MM.1S (cell line): Measurements from ENCODE around the gene ALX3.

Experiments used
- EZH2phosphoT487 ChIP-seq: fragments of 300-600 bp; sonication (generic); IDR thresholded peaks from 2 replicates; pipeline ENCODE4 v1.6.1; 2018; ENCODE audit warnings: antibody characterized with exemption, low read length
- TF ChIP-seq, protein P1 (sequence below): fragments of 300-600 bp; sonication (generic); IDR thresholded peaks from 2 replicates; pipeline ENCODE4 v1.5.1; 2016; ENCODE audit warnings: antibody characterized with exemption, low read length, mixed read lengths

DNA sequence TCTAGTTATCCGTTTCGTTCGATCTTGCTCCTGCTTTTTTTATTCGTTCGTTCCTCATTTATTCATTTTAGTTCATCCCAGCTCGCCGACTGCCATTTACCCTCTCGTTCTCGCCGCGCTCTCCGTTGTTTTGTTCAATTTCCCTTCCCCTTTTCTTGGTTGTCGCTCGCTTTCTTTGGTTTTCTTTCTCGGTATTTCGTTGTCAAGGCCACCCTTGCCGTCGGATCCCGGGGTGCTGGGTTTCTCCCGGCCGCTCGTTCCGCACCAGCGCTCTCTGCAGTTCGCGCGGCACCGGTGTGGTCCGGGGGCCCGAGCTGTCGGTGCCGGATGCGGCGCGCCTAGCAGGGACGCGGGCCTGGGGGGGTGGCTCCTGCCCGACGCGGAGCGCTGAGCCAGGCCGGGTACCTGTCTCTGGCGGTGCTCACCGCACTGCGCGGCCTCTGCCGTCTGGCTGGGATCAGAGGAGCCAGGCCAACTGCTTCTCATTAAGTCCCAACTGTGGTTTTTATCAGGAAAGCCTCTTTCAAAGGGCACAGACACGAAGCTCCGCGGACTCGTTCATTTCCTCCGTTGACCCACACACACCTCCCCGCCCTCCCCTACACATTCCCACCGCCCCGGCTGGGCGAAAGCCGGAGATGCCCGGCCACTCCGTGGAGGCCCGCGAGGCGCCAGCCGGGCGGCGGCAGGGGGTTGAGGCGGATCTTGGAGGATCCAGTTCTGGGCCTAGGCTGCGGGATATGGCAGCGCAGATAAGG lies 1.6 kb downstream of the ALX3 start:
- TF ChIP-seq, protein P1, sequence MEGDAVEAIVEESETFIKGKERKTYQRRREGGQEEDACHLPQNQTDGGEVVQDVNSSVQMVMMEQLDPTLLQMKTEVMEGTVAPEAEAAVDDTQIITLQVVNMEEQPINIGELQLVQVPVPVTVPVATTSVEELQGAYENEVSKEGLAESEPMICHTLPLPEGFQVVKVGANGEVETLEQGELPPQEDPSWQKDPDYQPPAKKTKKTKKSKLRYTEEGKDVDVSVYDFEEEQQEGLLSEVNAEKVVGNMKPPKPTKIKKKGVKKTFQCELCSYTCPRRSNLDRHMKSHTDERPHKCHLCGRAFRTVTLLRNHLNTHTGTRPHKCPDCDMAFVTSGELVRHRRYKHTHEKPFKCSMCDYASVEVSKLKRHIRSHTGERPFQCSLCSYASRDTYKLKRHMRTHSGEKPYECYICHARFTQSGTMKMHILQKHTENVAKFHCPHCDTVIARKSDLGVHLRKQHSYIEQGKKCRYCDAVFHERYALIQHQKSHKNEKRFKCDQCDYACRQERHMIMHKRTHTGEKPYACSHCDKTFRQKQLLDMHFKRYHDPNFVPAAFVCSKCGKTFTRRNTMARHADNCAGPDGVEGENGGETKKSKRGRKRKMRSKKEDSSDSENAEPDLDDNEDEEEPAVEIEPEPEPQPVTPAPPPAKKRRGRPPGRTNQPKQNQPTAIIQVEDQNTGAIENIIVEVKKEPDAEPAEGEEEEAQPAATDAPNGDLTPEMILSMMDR = no peak
- no peak for TF ChIP-seq EZH2phosphoT487
